ENCODE results near the gene CAMTA1. TPM values are rescaled to one million over a fixed set of nuclear protein-coding genes. Genes with fewer than 3 reads are reported as not detected.

CAMTA1 gene
- total RNA-seq, 1 experiment from 2014 or later: 85.2 TPM

DNA sequence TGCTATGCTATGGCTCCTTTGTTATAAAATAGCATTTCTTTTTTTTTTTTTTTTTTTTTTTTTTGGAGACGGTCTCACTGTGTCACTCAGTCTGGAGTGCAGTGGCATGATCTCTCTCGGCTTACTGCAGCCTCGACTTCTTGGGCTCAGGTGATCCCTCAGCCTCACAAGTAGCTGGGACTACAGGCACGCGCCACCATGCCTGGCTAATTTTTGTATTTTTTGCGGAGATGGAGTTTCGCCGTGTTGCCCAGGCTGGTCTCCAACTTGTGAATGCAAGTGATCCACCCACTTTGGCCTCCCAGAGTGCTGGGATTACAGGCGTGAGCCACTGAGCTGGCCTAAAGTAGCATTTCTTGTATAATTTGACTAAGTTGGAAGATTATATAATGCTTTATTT, 10.8 kb downstream of the CAMTA1 start:
- POLR2A ChIA-PET (ENCODE audit: low non-redundant PET): no interaction called here
- Histone ChIP-seq H3K4me3 (ENCODE audit: low read depth, low read length, poor library complexity, severe bottlenecking) (no peak overlapping the region), H3K27ac (ENCODE audit: low read depth, low read length, poor library complexity, severe bottlenecking) (no peak overlapping the region), H3K4me1 (ENCODE audit: insufficient read depth, low read length, poor library complexity, severe bottlenecking) (peaks cover 6% of the 10 kb centered on the region), H3K36me3 (ENCODE audit: insufficient read depth, low read length, poor library complexity, severe bottlenecking) (no peaks in the 10 kb centered on the region), H3K9me3 (ENCODE audit: low read depth, low read length, poor library complexity, severe bottlenecking) (no peaks in the 10 kb centered on the region), H3K27me3 (replicated peaks; ENCODE audit: insufficient read depth, low read depth, low read length, poor library complexity) (no peaks in the 10 kb centered on the region)
- intact Hi-C loops (cut with micrococcal nuclease; ENCODE audit: unreplicated experiment): loop anchor here (5.0 kb wide), 2 partner anchors 271 to 851 kb away; no protein-coding TSS in a partner anchor
- BruUV-seq (replicated peaks): no TSS peak
- no peak for DNase-seq (ENCODE audit: low spot score)
- TF ChIP-seq, protein P1, sequence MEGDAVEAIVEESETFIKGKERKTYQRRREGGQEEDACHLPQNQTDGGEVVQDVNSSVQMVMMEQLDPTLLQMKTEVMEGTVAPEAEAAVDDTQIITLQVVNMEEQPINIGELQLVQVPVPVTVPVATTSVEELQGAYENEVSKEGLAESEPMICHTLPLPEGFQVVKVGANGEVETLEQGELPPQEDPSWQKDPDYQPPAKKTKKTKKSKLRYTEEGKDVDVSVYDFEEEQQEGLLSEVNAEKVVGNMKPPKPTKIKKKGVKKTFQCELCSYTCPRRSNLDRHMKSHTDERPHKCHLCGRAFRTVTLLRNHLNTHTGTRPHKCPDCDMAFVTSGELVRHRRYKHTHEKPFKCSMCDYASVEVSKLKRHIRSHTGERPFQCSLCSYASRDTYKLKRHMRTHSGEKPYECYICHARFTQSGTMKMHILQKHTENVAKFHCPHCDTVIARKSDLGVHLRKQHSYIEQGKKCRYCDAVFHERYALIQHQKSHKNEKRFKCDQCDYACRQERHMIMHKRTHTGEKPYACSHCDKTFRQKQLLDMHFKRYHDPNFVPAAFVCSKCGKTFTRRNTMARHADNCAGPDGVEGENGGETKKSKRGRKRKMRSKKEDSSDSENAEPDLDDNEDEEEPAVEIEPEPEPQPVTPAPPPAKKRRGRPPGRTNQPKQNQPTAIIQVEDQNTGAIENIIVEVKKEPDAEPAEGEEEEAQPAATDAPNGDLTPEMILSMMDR (conservative IDR thresholded peaks at IDR 0.05; ENCODE audit: low read depth, low read length): no peak
- TF ChIP-seq EZH2 (IDR thresholded peaks at IDR 0.05; ENCODE audit: borderline replicate concordance, low read depth, low read length, poor library complexity, severe bottlenecking): no peak
- CTCF ChIA-PET: interaction anchor here (1.1 kb wide), 1 partner anchor 11 kb away, joined by 17 read pairs; the partner anchor contains the start of gene CAMTA1

DNA sequence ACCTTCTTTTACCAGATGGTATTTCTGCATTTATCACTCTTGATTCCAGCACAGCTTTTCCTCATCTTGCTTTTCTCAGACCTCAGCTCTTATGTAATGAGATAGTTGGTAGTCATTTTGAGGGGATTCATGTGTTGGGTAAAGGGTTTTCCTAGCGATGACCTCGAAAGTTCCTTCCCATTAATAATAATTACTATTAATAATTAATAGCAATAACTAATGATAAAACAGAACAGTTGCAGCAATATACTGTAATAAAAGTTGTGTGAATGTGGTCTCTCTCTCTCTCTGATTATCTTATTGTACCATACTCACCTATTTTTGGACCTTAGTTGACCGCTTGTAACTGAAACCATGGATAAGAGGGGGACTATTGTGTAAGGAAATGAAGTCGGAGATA, 14.2 kb downstream of the CAMTA1 start:
- no peaks in the 10 kb centered on the region for H3K36me3 ChIP-seq (ENCODE audit: insufficient read depth, low read length, poor library complexity, severe bottlenecking)
- no peak for DNase-seq (ENCODE audit: low spot score)
- CTCF ChIA-PET: no interaction called here
- H3K27me3 ChIP-seq (replicated peaks; ENCODE audit: insufficient read depth, low read depth, low read length, poor library complexity): no peaks in the 10 kb centered on the region
- H3K4me3 ChIP-seq (ENCODE audit: low read depth, low read length, poor library complexity, severe bottlenecking): no peak overlapping the region
- intact Hi-C loops (cut with micrococcal nuclease; ENCODE audit: unreplicated experiment): loop anchor here (5.0 kb wide), 2 partner anchors 268 to 848 kb away; no protein-coding TSS in a partner anchor
- BruUV-seq (replicated peaks): no TSS peak
- no peaks in the 10 kb centered on the region for H3K9me3 ChIP-seq (ENCODE audit: low read depth, low read length, poor library complexity, severe bottlenecking)
- POLR2A ChIA-PET (ENCODE audit: low non-redundant PET): no interaction called here
- H3K4me1 ChIP-seq (ENCODE audit: insufficient read depth, low read length, poor library complexity, severe bottlenecking): peaks cover 6% of the 10 kb centered on the region
- TF ChIP-seq, protein P1 (conservative IDR thresholded peaks at IDR 0.05; ENCODE audit: low read depth, low read length): no peak
- no peak for TF ChIP-seq EZH2 (IDR thresholded peaks at IDR 0.05; ENCODE audit: borderline replicate concordance, low read depth, low read length, poor library complexity, severe bottlenecking)
- H3K27ac ChIP-seq (ENCODE audit: low read depth, low read length, poor library complexity, severe bottlenecking): no peak overlapping the region

DNA sequence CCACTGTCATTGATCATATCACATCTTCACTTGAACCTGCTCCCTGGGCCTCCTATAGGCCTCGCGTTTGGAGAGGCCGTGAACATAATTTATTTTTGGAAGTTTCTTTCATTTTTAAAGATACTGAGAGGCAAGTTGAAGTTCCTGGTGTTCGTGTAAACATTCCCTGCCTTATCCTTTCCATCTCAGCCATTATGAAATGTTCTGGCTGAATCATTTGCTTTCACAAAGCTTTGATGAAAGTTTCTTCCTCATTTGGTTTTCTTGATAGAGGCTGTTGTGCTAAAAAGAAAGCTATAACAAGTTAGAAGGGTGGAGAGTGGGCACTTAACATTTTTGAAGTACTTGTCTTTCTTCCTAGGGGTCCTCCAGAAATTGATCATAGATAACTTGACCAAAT, 15.5 kb downstream of the CAMTA1 start:
- Histone ChIP-seq H3K4me1 (ENCODE audit: insufficient read depth, low read length, poor library complexity, severe bottlenecking) (peaks cover 6% of the 10 kb centered on the region), H3K4me3 (ENCODE audit: low read depth, low read length, poor library complexity, severe bottlenecking) (no peak overlapping the region), H3K9me3 (ENCODE audit: low read depth, low read length, poor library complexity, severe bottlenecking) (no peaks in the 10 kb centered on the region), H3K36me3 (ENCODE audit: insufficient read depth, low read length, poor library complexity, severe bottlenecking) (no peaks in the 10 kb centered on the region), H3K27ac (ENCODE audit: low read depth, low read length, poor library complexity, severe bottlenecking) (no peak overlapping the region), H3K27me3 (replicated peaks; ENCODE audit: insufficient read depth, low read depth, low read length, poor library complexity) (no peaks in the 10 kb centered on the region)
- ChIA-PET POLR2A (ENCODE audit: low non-redundant PET) (no interaction called here), CTCF (no interaction called here)
- TF ChIP-seq EZH2 (IDR thresholded peaks at IDR 0.05; ENCODE audit: borderline replicate concordance, low read depth, low read length, poor library complexity, severe bottlenecking): no peak
- TF ChIP-seq, protein P1 (conservative IDR thresholded peaks at IDR 0.05; ENCODE audit: low read depth, low read length): no peak
- DNase-seq (ENCODE audit: low spot score): no peak
- intact Hi-C loops (cut with micrococcal nuclease; ENCODE audit: unreplicated experiment): loop anchor here (5.0 kb wide), 1 partner anchor 417 kb away; no protein-coding TSS in a partner anchor
- BruUV-seq (replicated peaks): no TSS peak

Data from A673 (cell line).